ENCODE data around the gene FOSB.

The FOSB gene

DNA sequence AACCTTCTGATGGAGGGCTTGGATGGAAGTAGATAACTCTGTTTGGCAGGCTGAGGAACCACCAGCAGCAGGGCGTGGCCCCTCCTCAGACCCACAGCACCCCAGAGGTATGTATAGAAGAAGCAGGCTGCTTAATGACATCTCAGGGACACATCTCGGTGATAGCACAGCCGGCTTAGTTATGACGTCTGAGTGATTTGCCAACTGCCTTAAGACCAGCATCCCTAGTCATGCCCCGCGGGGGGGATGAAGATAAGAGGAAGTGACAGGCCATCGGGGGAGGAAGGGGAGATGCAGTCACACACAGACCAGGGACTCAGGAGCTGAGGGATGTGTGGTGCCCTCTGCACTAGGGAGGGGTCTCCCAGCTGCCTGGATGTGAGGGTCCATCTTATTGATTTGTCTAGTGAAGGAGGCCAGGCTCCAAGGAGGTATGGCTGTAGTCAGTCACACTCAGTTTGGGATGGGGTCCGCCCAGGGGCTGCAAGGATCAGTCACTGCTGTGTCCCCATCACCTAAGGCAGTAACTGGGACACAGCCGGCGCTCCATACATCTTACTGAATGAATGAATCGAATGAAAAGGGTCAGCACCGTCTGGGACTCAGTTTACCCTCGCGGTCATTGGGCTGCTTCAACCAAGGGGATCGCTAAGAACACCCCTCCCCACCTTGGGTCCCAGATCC lies 24.9 kb upstream of the FOSB start:
- FAIRE-seq = no peak

GRCh38 chr19:45443462-45444317 lies 24.1 kb upstream of the FOSB start:
- no peak for FAIRE-seq

GRCh38 chr19:45444318-45445041 lies 23.3 kb upstream of the FOSB start:
- FAIRE-seq = no peak

- no peak for FAIRE-seq
Measured at GRCh38 chr19:45445139-45445538, 22.7 kb upstream of the FOSB start.

GRCh38 chr19:45446295-45446694 lies 21.5 kb upstream of the FOSB start:
- no peak for FAIRE-seq

DNA sequence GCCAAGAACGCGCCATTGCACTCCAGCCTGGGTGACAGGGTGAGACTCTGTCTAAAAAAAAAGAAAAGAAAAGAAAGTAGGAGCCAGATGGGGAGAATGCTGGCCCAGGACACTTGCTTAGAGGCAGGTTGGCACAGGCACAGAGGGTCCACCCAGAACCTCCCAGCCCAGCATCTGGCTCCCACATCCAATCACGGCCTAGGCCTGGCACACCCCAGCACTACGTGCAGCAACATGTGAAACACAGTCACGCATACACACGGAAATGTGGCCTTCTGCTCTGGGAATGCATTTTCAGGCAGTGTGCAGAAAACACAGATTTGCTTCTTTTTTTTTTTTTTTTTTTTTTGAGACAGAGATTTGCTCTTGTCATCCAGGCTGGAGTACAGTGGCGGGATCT lies 20.9 kb upstream of the FOSB start:
- no peak for FAIRE-seq

DNA sequence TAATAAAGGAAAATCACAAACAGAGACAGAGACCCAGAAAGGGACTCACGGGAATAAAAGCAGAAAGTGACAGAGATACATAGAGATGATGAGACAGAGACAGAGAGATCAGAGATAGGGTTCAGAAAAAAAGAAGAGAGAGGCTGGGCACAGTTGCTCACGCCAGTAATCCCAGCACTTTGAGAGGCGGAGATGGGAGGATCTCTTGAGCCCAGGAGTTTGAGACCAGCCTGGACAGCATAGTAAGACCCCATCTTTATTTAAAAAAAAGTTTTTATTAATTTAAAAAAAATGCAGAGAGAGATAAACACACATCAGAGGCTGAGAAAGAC lies 19.4 kb upstream of the FOSB start:
- FAIRE-seq = no peak

GRCh38 chr19:45448887-45449299 lies 18.9 kb upstream of the FOSB start:
- FAIRE-seq = no peak

DNA sequence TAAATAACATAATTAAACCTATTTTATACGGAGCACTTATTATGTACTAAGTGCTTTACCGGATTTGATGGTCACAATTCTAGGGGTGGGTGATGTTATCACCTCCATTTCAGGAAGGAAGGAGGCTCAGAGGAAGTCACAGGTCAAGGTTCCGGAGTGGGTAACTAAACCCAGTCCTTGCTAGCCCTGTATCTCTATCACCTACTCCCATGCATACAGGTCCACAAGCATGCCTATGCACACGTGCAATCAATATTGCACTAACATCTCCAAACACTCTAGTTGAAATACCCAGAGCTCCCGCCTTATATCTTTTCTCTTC lies 17.8 kb upstream of the FOSB start:
- no peak for FAIRE-seq

GRCh38 chr19:45451131-45451849 lies 16.5 kb upstream of the FOSB start:
- no peak for FAIRE-seq

DNA sequence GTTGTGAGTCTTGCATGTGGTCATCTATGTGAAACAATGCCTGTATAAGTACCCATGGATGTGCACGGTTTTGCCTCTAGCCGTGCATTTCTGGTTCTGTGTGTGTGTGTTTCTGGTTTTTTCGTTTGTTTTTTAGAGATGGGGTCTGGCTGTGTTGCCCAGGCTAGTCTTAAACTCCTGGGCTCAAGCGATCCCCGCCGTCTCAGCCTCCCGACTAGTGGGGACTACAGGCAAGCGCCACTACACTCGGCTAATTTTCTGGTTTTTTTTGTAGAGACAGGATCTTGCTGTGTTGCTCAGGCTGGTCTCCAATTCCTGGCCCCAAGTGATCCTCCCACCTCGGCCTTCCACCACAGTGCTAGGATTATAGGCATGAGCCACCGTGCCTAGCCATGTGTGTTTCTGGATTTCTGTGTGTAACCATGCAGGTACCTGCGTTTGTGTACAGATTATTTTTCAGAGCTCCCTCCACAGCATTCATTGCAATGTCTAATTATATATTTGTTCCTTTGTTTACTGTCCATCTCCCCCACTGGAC lies 15.9 kb upstream of the FOSB start:
- FAIRE-seq = no peak

- no peak for FAIRE-seq
Measured at GRCh38 chr19:45455707-45456499, 11.9 kb upstream of the FOSB start.

GRCh38 chr19:45456500-45456815 lies 11.3 kb upstream of the FOSB start:
- FAIRE-seq = no peak

- no peak for FAIRE-seq
Measured at GRCh38 chr19:45457776-45458175, 10.0 kb upstream of the FOSB start.

GRCh38 chr19:45460807-45461347 lies 6.9 kb upstream of the FOSB start:
- no peak for FAIRE-seq

DNA sequence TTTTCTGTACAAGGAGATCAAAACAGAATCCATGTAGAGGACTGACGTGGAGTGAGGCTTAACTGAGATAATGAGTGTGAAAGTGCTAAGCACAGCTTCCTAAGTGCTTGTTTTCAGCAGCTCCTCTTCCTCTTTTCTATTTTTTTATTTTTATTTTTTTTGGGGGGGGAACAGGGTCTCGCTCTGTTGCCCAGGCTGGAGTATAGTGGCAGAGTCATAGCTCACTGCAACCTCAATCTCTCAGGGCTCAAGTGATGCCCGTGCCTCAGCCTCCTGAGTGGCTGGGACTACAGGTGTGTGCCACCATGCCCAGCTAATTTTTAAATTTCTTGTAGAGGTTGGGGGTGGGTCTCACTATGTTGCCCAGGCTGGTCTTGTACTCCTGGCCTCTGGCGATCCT lies 5.6 kb upstream of the FOSB start:
- FAIRE-seq = no peak

DNA sequence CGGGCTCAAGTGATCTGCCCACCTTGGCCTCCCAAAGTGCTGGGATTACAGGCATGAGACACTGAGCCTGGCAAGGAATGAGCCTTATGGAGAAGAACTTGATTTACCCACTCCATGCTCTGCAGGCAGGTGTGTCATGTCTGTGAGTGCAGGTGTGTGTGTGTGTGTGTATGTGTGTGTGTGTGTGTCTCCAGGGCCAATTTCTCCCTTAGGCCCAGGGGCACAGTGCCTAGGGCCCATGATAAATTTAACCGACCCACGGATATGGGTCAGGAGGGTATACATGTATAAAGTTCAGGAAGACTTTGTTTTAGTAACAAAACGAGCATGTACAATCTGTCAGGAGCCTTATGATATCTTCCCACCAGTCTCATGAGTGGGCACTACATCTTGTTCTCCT lies 4.6 kb upstream of the FOSB start:
- no peak for FAIRE-seq

- FAIRE-seq = no peak
Measured at GRCh38 chr19:45464274-45464673, 3.5 kb upstream of the FOSB start.

GRCh38 chr19:45464852-45465441 lies 2.8 kb upstream of the FOSB start:
- no peak for FAIRE-seq

- no peak for FAIRE-seq
Measured at GRCh38 chr19:45467115-45467455, 711 bp upstream of the FOSB start.

DNA sequence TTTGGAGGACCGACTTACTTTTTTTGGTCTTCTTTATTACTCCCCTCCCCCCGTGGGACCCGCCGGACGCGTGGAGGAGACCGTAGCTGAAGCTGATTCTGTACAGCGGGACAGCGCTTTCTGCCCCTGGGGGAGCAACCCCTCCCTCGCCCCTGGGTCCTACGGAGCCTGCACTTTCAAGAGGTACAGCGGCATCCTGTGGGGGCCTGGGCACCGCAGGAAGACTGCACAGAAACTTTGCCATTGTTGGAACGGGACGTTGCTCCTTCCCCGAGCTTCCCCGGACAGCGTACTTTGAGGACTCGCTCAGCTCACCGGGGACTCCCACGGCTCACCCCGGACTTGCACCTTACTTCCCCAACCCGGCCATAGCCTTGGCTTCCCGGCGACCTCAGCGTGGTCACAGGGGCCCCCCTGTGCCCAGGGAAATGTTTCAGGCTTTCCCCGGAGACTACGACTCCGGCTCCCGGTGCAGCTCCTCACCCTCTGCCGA lies 409 bp downstream of the FOSB start:
- FAIRE-seq = no peak

DNA sequence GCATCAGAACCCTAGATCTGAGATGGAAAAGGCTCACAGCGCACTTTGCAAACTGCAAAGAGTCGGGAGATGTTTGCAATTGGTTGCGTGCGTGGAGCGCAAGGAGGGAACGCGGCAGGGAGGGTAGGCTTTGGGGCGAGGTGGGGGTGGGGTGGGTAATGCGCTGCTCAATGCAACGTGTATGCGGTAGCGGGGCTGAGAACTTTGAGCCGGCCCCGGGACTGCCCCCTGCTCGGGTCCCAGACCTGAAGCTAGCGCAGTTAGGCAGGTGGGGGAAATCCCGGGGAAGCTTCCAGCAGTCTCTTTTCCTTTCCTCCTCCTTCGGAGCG lies 971 bp downstream of the FOSB start:
- FAIRE-seq = no peak

Measured in A204.1 (cell line).